ENCODE results near the gene ADO. TPM values are rescaled to one million over a fixed set of nuclear protein-coding genes. Genes with fewer than 3 reads are reported as not detected.

ADO gene
- total RNA-seq, 2 donors from 2014 or later = 27.1 to 30.1 TPM

- Histone ChIP-seq H3K4me1 (ENCODE audit: control insufficient read depth, insufficient read depth, low read length) (no peaks in the 10 kb centered on the region), H3K9me3 (ENCODE audit: control insufficient read depth, low read length) (no peaks in the 10 kb centered on the region), H3K27ac (ENCODE audit: low read depth, low read length) (no peak overlapping the region), H3K9ac (ENCODE audit: extremely low read depth, low read length, poor library complexity, severe bottlenecking) (no peak overlapping the region), H3K27me3 (ENCODE audit: control insufficient read depth, insufficient read depth, low read length, poor library complexity, severe bottlenecking) (peaks cover 71% of the 10 kb centered on the region), H3K36me3 (ENCODE audit: control insufficient read depth, insufficient read depth, low read length) (peaks cover 3% of the 10 kb centered on the region), H3K4me3 (ENCODE audit: low read length) (no peak overlapping the region)
- H3K36me3 Mint-ChIP-seq (ENCODE audit: low read depth) = no peaks in the 10 kb centered on the region
- TF ChIP-seq CTCF (conservative IDR thresholded peaks at IDR 0.05) = no peak
- peaks cover 70% of the 10 kb centered on the region for H3K27me3 Mint-ChIP-seq (ENCODE audit: insufficient read depth)
- DNase-seq = no peak
- H3K27ac Mint-ChIP-seq = no peak overlapping the region
- peaks cover 3% of the 10 kb centered on the region for H3K9me3 Mint-ChIP-seq
- H3K4me3 Mint-ChIP-seq = no peak overlapping the region
- peaks cover 15% of the 10 kb centered on the region for H3K4me1 Mint-ChIP-seq
- WGBS, 2 experiments (ENCODE audit: insufficient coverage in 1 of 2, insufficient read length in 1 of 2) = 91 to 95% methylated on average over 17 to 27 of the region's 27 CpGs
These were observed 8.9 kb downstream of the ADO start for GRCh38 chr10:62813453-62813852.

- no peaks in the 10 kb centered on the region for H3K4me1 ChIP-seq (ENCODE audit: control insufficient read depth, insufficient read depth, low read length)
- H3K36me3 ChIP-seq (ENCODE audit: control insufficient read depth, insufficient read depth, low read length) = no peaks in the 10 kb centered on the region
- H3K36me3 Mint-ChIP-seq (ENCODE audit: low read depth) = no peaks in the 10 kb centered on the region
- H3K27ac Mint-ChIP-seq = no peak overlapping the region
- H3K4me3 ChIP-seq (ENCODE audit: low read length) = no peak overlapping the region
- no peaks in the 10 kb centered on the region for H3K9me3 ChIP-seq (ENCODE audit: control insufficient read depth, low read length)
- peaks cover 15% of the 10 kb centered on the region for H3K4me1 Mint-ChIP-seq
- peaks cover 5% of the 10 kb centered on the region for H3K9me3 Mint-ChIP-seq
- no peak overlapping the region for H3K27ac ChIP-seq (ENCODE audit: low read depth, low read length)
- H3K9ac ChIP-seq (ENCODE audit: extremely low read depth, low read length, poor library complexity, severe bottlenecking) = no peak overlapping the region
- peaks cover 76% of the 10 kb centered on the region for H3K27me3 ChIP-seq (ENCODE audit: control insufficient read depth, insufficient read depth, low read length, poor library complexity, severe bottlenecking)
- DNase-seq = no peak
- H3K27me3 Mint-ChIP-seq (ENCODE audit: insufficient read depth) = peaks cover 74% of the 10 kb centered on the region
- H3K4me3 Mint-ChIP-seq = peak overlapping the region; percentile 64
- 83 to 91% methylated on average over 1 to 5 of the region's 5 CpGs for WGBS, 2 experiments (ENCODE audit: insufficient coverage in 1 of 2, insufficient read length in 1 of 2)
- TF ChIP-seq CTCF (conservative IDR thresholded peaks at IDR 0.05) = no peak
These were observed 9.5 kb downstream of the ADO start for GRCh38 chr10:62813981-62814380.

DNA sequence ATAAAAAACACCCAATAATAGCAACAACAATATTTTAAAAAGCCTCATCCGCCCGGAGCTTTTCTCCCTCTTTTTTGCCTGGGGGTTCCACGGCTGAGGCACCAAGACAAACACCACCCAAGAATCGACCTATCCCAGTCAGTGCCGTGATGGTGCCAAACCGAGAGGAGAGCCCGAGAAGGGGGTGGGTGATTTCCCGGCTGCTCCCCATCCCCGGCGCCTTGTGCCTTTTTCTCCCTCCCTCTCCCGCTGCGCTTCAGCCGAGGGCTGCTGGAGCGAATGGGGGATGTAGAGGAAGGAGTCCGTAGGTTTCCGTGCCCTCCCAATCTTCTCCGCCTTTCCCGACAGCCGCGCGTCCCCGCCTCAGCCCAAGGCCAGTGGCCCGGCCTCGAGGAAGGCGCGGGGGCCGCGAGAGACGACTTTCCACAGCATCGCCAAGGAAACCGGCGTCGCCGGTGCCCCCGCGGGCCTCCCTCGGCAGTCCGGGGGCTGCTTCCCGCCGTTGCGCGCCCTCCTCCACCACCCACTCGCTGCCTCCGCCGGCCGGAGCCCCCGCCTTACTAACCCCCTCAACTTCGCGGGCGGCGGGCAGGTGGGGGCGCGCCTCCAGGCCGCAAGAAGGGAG, 10.3 kb downstream of the ADO start:
- no peak for TF ChIP-seq CTCF (conservative IDR thresholded peaks at IDR 0.05)
- Mint-ChIP-seq H3K9me3 (peaks cover 7% of the 10 kb centered on the region), H3K4me3 (peak overlapping the region; percentile 64), H3K4me1 (peaks cover 15% of the 10 kb centered on the region), H3K36me3 (ENCODE audit: low read depth) (no peaks in the 10 kb centered on the region), H3K27me3 (ENCODE audit: insufficient read depth) (peaks cover 83% of the 10 kb centered on the region), H3K27ac (no peak overlapping the region)
- DNase-seq = peak; percentile 70
- Histone ChIP-seq H3K27me3 (ENCODE audit: control insufficient read depth, insufficient read depth, low read length, poor library complexity, severe bottlenecking) (peaks cover 85% of the 10 kb centered on the region), H3K27ac (ENCODE audit: low read depth, low read length) (no peak overlapping the region), H3K9ac (ENCODE audit: extremely low read depth, low read length, poor library complexity, severe bottlenecking) (no peak overlapping the region), H3K9me3 (ENCODE audit: control insufficient read depth, low read length) (no peaks in the 10 kb centered on the region), H3K4me3 (ENCODE audit: low read length) (peak overlapping the region; percentile 80), H3K4me1 (ENCODE audit: control insufficient read depth, insufficient read depth, low read length) (no peaks in the 10 kb centered on the region), H3K36me3 (ENCODE audit: control insufficient read depth, insufficient read depth, low read length) (no peaks in the 10 kb centered on the region)
- WGBS, 2 experiments (ENCODE audit: insufficient coverage in 1 of 2, insufficient read length in 1 of 2) = 6 to 7% methylated on average over 14 to 54 of the region's 54 CpGs
